CD4-positive, alpha-beta T cell treated with Interleukin-12 subunit alpha and Interleukin-12 subunit beta, for 1 hour (primary cell): Measurements from ENCODE around the gene DENND1B.

Experiments used
- DNase-seq: peaks from one replicate; pipeline ENCODE4 v3.0.0-alpha.2; 2020

Gene DENND1B

GRCh38 chr1:197775282-197776262 lies at the start of gene DENND1B:
DENND1B (minus strand) TSS chr1:197775480; CDS start chr1:197775155, 325 bp downstream.
- peak; percentile 87 for DNase-seq

- no peak for DNase-seq
These were observed 39.0 kb upstream of the DENND1B start for GRCh38 chr1:197814306-197814705.

- DNase-seq: no peak
These were observed 38.5 kb upstream of the DENND1B start for GRCh38 chr1:197813741-197814140.

GRCh38 chr1:197811769-197812168 lies 36.5 kb upstream of the DENND1B start:
- DNase-seq: no peak

- DNase-seq: no peak
These were observed 35.5 kb upstream of the DENND1B start for GRCh38 chr1:197810812-197811211.

- peak; percentile 2 for DNase-seq
These were observed 33.6 kb upstream of the DENND1B start for GRCh38 chr1:197808880-197809279.

- DNase-seq: no peak
These were observed 32.6 kb upstream of the DENND1B start for GRCh38 chr1:197807739-197808453.

- no peak for DNase-seq
These were observed 31.9 kb upstream of the DENND1B start for GRCh38 chr1:197807216-197807615.

GRCh38 chr1:197806718-197807117 lies 31.4 kb upstream of the DENND1B start:
- DNase-seq: no peak

- no peak for DNase-seq
These were observed 26.4 kb upstream of the DENND1B start for GRCh38 chr1:197801684-197802083.

GRCh38 chr1:197801111-197801482 lies 25.8 kb upstream of the DENND1B start:
- DNase-seq: no peak

GRCh38 chr1:197800379-197801110 lies 25.3 kb upstream of the DENND1B start:
- no peak for DNase-seq

GRCh38 chr1:197799271-197799670 lies 24.0 kb upstream of the DENND1B start:
- no peak for DNase-seq

GRCh38 chr1:197798492-197798891 lies 23.2 kb upstream of the DENND1B start:
- no peak for DNase-seq

GRCh38 chr1:197797010-197797409 lies 21.7 kb upstream of the DENND1B start:
- DNase-seq: no peak

GRCh38 chr1:197788741-197789739 lies 13.8 kb upstream of the DENND1B start:
- no peak for DNase-seq

GRCh38 chr1:197787623-197788536 lies 12.6 kb upstream of the DENND1B start:
- DNase-seq: no peak

GRCh38 chr1:197787056-197787455 lies 11.8 kb upstream of the DENND1B start:
- DNase-seq: no peak

- DNase-seq: no peak
These were observed 11.0 kb upstream of the DENND1B start for GRCh38 chr1:197786280-197786679.

GRCh38 chr1:197783510-197783948 lies 8.2 kb upstream of the DENND1B start:
- no peak for DNase-seq
